Loucy (cell line): ENCODE measurements around the gene TTC16.

ENCODE experiments used
- H2AFZ ChIP-seq: fragments of 200-600 bp; sonication (generic); 2 replicates; pipeline ENCODE4 v1.6.0; 2016; ENCODE audit warnings: antibody characterized with exemption, mild to moderate bottlenecking, low read length, moderate library complexity
- H3F3A ChIP-seq: fragments of 200-600 bp; 2 replicates; pipeline ENCODE4 v1.6.0; 2016; ENCODE audit warnings: antibody characterized with exemption, low read depth, mild to moderate bottlenecking
- H3K27me3 ChIP-seq: fragments of 200-600 bp; sonication (generic); 2 replicates; pipeline ENCODE4 v1.6.1; 2014; ENCODE audit warnings: low read length, mild to moderate bottlenecking; ENCODE audit not compliant: insufficient read depth, poor library complexity, severe bottlenecking
- H3K36me3 ChIP-seq: fragments of 200-600 bp; sonication (generic); 2 replicates; pipeline ENCODE4 v1.6.1; 2016; ENCODE audit warnings: low read length; ENCODE audit not compliant: insufficient read depth
- H3K4me1 ChIP-seq: fragments of 200-600 bp; sonication (generic); 2 replicates; pipeline ENCODE4 v1.5.1; 2014; ENCODE audit warnings: low read length, mild to moderate bottlenecking; ENCODE audit not compliant: insufficient read depth, poor library complexity, severe bottlenecking
- H3K4me2 ChIP-seq: fragments of 200-600 bp; sonication (generic); 2 replicates; pipeline ENCODE4 v1.6.0; 2014; ENCODE audit warnings: antibody characterized with exemption, low read length, low read depth, mild to moderate bottlenecking; ENCODE audit not compliant: poor library complexity, severe bottlenecking
- H3K4me3 ChIP-seq: fragments of 200-600 bp; sonication (generic); 2 replicates; pipeline ENCODE4 v1.5.1; 2014; ENCODE audit warnings: low read length, mild to moderate bottlenecking, mixed read lengths; ENCODE audit not compliant: poor library complexity, severe bottlenecking
- H3K79me2 ChIP-seq: fragments of 200-600 bp; sonication (generic); 2 replicates; pipeline ENCODE4 v1.6.1; 2014; ENCODE audit warnings: low read length; ENCODE audit not compliant: insufficient read depth
- H3K9ac ChIP-seq: fragments of 200-600 bp; sonication (generic); 2 replicates; pipeline ENCODE4 v1.6.0; 2014; ENCODE audit warnings: mild to moderate bottlenecking, low read depth, low read length, moderate library complexity; ENCODE audit not compliant: poor library complexity, severe bottlenecking
- H3K9me2 ChIP-seq: fragments of 200-600 bp; sonication (generic); replicated peaks from 2 replicates; pipeline ENCODE4 v1.6.1; 2016; ENCODE audit warnings: low read depth, low read length, mixed read lengths
- H3K9me3 ChIP-seq: fragments of 200-600 bp; sonication (generic); 2 replicates; pipeline ENCODE4 v1.6.1; 2014; ENCODE audit warnings: mild to moderate bottlenecking, antibody characterized with exemption, low read length, low read depth; ENCODE audit not compliant: insufficient read depth
- H4K20me1 ChIP-seq: fragments of 200-600 bp; sonication (generic); 2 replicates; pipeline ENCODE4 v1.6.0; 2014; ENCODE audit warnings: antibody characterized with exemption, low read length, mild to moderate bottlenecking; ENCODE audit not compliant: insufficient read depth, poor library complexity, severe bottlenecking
- EZH2phosphoT487 ChIP-seq: fragments of 200-600 bp; IDR thresholded peaks from 2 replicates; pipeline ENCODE4 v1.6.1; 2018; ENCODE audit warnings: antibody characterized with exemption, mild to moderate bottlenecking, moderate library complexity, borderline replicate concordance
- TF ChIP-seq, protein P1 (sequence below): fragments of 200-600 bp; sonication (generic); conservative IDR thresholded peaks from 2 replicates; pipeline ENCODE4 v1.5.1; 2014; ENCODE audit warnings: mild to moderate bottlenecking, antibody characterized with exemption, low read length

TTC16 gene

DNA sequence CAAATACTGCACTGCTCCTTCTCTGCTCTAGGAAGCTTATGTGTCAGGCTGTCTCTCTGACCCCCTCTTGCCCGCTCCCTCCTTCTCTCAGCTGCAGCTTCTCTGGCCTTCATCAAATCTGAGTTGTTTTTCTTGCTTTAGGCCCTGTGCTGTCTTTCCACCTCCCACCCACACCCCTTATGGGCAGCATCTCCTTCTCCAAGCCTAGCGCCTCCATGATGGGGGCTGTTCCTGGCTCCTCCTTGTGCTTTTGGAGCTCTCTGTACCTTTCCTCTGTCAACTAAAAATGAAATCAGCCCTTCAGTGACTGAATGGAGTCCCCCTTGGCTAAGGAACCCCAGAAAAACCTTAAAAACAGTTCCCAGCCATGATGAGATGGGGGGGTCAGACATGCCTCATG is 15.7 kb upstream of the TTC16 start:
- Histone ChIP-seq H3K4me3 (no peak overlapping the region), H3K9me3 (no peaks in the 10 kb centered on the region), H3F3A (no peaks in the 10 kb centered on the region), H3K27me3 (no peaks in the 10 kb centered on the region), H3K79me2 (no peaks in the 10 kb centered on the region), H3K4me2 (no peak overlapping the region), H2AFZ (no peak overlapping the region), H3K9ac (no peak overlapping the region), H3K9me2 (no peaks in the 10 kb centered on the region), H3K4me1 (no peaks in the 10 kb centered on the region), H3K36me3 (no peaks in the 10 kb centered on the region), H4K20me1 (no peaks in the 10 kb centered on the region)
- no peak for TF ChIP-seq EZH2phosphoT487
- TF ChIP-seq, protein P1, sequence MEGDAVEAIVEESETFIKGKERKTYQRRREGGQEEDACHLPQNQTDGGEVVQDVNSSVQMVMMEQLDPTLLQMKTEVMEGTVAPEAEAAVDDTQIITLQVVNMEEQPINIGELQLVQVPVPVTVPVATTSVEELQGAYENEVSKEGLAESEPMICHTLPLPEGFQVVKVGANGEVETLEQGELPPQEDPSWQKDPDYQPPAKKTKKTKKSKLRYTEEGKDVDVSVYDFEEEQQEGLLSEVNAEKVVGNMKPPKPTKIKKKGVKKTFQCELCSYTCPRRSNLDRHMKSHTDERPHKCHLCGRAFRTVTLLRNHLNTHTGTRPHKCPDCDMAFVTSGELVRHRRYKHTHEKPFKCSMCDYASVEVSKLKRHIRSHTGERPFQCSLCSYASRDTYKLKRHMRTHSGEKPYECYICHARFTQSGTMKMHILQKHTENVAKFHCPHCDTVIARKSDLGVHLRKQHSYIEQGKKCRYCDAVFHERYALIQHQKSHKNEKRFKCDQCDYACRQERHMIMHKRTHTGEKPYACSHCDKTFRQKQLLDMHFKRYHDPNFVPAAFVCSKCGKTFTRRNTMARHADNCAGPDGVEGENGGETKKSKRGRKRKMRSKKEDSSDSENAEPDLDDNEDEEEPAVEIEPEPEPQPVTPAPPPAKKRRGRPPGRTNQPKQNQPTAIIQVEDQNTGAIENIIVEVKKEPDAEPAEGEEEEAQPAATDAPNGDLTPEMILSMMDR = no peak

DNA sequence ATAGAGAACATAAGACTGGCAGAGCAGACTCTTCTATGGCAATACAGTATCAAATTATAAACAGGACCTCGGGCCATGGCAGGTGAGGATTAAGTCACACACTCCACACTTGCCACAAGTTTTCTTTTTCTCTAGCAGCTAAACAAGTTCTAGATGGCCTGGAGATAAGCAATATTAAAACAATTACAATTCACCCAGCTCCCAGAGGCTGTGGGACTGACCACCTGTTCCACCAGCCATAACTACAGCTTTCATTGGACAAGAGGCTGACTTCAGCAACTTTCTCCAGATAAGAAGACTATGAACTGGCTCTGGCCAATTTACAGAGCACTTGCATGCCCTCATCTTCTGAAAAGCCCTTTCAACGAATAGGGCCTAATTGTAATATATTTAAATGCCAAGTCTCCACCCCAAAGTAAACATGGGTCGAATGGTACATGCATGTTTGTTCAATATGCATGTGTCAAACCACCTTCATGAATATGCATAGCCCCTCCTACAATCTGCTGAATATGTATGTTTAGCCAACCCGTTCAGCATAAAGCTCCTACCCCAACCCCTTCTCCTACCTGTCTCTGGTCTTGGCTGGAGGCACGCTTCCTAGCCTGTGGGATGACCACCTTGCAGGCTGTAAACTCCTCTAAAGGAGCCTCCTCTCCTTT is 15.2 kb upstream of the TTC16 start:
- Histone ChIP-seq H3K9ac (no peak overlapping the region), H3F3A (no peaks in the 10 kb centered on the region), H3K4me2 (no peak overlapping the region), H3K79me2 (no peaks in the 10 kb centered on the region), H3K4me1 (no peaks in the 10 kb centered on the region), H2AFZ (no peak overlapping the region), H3K36me3 (no peaks in the 10 kb centered on the region), H4K20me1 (no peaks in the 10 kb centered on the region), H3K27me3 (no peaks in the 10 kb centered on the region), H3K9me3 (no peaks in the 10 kb centered on the region), H3K4me3 (no peak overlapping the region), H3K9me2 (no peaks in the 10 kb centered on the region)
- TF ChIP-seq EZH2phosphoT487 = no peak
- TF ChIP-seq, protein P1 = no peak

DNA sequence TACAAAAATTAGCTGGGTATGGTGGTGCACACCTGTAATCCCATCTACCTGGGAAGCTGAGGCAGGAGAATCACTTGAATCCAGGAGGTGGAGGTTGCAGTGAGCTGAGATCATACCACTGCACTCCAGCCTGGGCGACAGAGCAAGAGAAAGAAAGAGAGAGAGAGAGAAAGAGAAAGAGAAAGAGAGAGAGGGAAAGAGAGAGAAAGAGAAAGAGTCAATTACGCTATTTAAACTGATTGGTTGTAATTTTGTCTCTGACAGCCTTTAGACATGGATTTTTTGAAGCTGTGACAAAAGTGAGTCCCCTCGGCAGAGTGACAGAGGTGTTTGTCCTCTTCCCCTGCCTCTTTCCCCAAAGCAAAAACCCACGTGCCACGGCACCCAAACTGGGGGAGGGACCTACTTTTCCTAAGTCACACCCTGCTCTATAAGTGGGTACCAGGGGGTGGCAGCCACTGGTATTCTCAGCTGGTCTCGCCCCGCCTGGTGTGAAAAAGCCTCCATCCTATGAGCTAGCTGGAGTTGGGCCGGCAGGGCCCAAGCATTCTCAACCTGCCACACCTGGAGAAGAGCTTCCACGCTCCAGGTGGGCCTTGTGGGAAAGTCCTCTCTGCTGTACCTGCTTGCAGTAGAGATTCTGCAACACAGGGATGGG is 12.5 kb upstream of the TTC16 start:
- Histone ChIP-seq H3K27me3 (no peaks in the 10 kb centered on the region), H3F3A (no peaks in the 10 kb centered on the region), H3K36me3 (no peaks in the 10 kb centered on the region), H3K79me2 (no peaks in the 10 kb centered on the region), H3K9ac (no peak overlapping the region), H3K9me3 (no peaks in the 10 kb centered on the region), H3K9me2 (no peaks in the 10 kb centered on the region), H4K20me1 (no peaks in the 10 kb centered on the region), H3K4me1 (peaks cover 5% of the 10 kb centered on the region), H3K4me3 (no peak overlapping the region), H2AFZ (no peak overlapping the region), H3K4me2 (no peak overlapping the region)
- no peak for TF ChIP-seq EZH2phosphoT487
- TF ChIP-seq, protein P1 = no peak
